GM21423 (cell line): ENCODE measurements around the gene CHAMP1.
"Not testable (repeated sequence)": the region's sequence is repeated elsewhere in the genome, so short reads cannot be mapped to it uniquely, and the experiment has no call there.

Source experiments
- ATAC-seq: cut with Tn5 transposase; IDR thresholded peaks from one replicate; pipeline ENCODE4 v1.9.1; 2021; ENCODE audit warnings: mild to moderate bottlenecking, moderate library complexity; ENCODE audit not compliant: unreplicated experiment

Gene CHAMP1

DNA sequence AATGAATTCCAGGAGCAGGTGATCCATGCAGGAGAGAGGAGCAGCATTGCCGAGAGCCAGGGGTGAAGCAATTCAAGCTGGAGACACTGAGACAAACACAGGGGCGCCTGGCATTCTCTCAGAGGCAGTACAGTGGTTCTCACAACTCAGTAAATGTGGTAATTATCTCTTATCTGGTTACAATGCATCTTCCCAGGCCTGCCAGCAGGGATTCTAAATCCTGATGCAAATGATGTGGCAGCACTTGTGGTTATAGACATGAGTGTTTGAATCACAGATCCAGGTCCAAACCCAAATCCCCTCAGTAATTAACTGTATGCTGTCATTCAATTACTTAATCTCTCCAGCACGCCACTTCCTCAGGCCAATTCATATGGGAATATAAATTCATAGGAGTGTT is 19.6 kb downstream of the CHAMP1 start:
- not testable (repeated sequence) for ATAC-seq

DNA sequence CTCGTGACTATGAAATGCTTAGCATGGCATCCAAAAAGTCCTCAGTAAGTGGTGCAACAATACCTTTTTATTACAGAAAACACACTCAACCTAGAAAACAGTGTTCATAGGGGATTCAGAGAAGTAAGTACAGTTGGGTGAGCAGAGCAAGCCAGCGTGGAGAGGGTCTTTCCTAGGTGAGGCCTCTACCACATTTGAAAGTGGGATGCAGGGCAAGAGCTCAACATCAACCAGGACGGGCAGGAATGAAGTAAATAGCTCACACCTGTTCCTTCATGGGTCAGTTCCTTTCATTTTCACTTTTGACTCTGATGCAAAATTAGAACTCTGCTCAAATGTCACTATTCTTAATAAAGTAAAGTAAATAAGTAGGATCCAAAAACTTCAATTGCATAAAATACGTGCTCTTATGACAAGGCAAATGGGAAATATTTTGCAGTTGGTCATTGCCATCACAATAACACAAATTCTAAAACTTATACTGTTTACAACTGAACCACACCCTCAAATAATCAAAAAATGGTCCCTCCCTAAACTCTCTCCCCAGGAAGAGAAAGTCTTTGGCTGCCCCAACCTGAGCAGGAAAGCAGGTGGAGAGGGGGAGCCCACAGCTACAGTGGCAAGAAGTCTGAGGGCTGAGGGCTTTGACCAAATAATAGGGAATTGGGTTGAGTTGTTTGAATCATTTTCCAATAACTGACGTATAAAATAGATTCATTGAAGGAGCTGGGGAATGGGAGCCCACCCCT is 20.2 kb downstream of the CHAMP1 start:
- ATAC-seq: no peak

DNA sequence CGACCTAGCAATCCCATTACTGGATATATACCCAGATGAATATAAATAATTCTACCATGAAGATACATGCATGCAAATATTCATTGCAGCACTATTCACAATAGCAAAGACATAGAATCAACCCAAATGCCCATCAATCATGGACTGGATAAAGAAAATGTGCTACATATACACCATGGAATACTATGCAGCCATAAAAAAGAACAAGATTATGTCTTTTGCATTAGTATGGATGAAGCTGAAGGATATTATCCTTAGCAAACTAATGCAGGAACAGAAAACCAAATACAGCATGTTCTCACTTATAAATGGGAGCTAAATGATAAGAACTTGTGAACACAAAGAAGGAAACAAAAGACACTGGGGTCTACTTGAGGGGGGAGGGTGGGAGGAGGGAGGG is 22.2 kb downstream of the CHAMP1 start:
- not testable (repeated sequence) for ATAC-seq

DNA sequence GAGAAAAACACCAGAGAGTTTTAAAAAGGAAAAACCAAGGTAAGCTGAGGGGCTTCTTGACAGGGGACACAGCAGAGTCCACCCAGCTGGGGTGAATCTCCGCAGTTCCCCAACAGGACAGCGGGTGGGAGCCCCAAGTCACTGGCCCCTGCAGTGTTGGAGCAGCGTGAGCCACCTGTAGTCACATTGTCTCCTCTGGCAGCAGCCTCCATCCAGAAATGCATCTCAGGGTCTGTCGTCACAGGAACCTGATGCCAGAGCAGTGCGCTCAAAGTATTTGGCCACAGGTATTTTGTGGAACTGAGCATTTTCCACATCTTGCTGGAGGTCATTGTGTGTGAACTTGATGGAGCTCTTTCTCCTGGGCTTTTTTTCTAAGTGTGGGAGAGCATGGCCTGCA is 24.7 kb downstream of the CHAMP1 start:
- no peak for ATAC-seq

DNA sequence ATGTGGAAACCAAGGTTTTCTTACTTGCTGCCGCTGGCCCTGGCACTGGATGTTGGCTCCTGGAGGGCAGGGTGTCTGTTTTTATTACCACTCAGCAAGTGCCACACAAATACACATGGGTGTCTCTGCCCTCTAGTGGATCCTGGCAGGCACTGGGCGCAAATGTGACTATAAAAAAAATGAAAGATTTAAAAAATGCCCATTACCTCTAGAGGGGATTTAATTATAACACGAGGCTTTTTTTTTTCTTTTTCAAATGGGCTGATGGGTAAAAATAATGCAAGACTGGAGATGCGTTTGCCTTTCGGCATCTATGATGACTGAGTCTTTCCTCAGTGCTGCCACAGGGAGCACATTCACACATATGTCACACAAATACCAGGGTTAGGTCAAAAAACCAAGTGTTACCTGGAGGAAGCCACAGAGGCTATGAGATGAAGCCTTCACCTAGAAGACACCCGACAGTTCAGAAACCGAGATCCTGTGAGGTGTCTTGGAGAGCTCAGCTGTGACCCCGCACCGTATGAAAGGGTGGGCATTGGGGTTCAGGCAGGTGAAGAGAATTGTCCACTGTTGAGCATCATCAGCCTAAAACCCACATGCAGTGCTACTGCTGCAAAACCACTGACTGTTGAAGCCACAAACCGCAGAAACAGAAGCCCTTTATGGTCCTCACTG is 25.7 kb downstream of the CHAMP1 start:
- no peak for ATAC-seq

DNA sequence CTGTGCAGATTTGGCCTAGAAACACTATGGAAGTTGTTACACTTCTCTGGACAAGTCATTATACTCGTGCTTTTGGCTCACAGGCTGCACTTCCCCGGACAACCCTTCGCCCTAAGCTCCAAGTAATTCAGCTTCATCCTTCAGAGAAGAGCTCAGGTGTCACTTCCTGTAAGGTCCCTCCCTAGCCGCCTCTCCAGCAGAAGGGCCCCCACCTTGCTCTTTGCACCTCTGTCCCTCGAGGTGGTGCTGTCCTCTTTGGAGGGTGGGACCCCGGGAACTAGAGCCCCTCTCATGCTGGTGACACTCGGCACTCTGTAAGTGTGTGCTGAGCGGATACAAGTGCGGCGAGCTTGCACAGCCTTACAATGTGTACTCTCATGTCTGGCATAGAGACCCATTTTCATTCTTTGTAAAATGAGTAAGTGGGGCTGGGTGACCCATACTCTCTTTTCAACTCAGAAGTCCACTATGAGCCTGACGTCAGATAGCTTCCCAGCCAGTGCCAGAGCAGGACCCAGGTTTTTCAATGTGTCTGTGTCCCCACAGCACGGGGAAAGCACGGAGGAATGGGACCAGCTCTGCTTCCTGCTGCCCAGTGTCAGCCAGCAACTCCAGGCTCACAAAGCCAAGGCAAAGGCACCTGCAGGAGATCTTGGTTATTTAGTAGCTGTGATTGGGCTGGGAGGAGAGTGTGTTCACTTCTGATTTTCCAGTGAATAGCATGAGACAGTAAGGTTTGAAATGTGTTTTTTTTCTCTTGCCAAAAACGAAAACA is 26.9 kb downstream of the CHAMP1 start:
- no peak for ATAC-seq

DNA sequence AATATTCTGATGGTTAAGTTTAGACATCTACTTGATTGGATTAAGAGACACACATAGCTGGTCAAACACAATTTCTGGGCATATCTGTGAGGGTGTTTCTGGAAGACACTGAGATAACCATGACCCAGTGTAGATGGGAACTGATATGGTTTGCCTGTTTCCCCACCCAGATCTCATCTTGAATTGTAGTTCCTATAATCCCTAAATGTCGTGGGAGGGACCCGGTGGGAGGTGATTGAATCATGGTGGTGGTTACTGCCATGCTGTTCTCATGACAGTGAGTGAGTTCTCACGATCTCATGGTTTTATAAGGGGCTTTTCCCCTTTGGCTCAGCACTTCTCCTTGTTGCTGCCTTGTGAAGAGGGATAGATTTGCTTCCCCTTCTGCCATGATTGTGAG is 33.0 kb downstream of the CHAMP1 start:
- not testable (repeated sequence) for ATAC-seq

DNA sequence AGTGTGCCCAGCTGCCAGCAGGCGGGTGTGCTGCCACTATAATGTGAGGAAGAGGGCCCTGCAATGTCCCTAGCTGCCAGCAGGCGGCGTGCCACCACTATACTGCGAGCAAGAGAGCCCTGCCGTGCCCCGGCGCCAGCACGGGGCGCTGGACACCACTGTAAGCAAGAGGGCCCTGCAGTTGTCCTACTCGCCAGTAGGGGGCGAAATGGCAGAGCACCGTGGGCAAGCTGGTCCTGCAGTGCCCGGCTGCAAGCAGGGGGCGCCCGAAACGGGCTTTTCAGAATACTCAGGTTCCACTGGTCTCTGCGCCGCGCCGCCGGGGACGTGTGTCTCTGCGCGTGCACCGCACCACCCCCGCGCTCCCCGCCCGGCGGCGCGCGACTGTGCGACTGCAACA is 38.5 kb downstream of the CHAMP1 start:
- ATAC-seq: not testable (repeated sequence)

DNA sequence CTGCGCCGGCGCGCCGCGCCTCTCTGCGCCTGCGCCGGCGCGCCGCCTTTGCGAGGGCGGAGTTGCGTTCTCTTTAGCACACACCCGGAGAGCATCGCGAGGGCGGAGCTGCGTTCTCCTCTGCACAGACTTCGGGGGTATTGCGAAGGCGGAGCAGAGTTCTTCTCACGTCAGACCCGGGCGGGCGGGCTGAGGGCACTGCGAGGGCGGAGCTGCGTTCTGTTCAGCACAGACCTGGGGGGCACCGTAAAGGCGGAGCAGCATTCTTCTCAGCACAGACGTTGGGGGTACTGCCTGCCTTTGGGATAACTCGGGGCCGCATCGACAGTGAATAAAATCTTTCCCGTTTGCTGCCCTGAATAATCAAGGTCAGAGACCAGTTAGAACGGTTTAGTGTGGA is 39.1 kb downstream of the CHAMP1 start:
- not testable (repeated sequence) for ATAC-seq
